RCC 7860 (cell line): ENCODE measurements around the gene TBX21.

Source experiments
- DNase-seq: peaks from one replicate; pipeline ENCODE4 v3.0.0-alpha.2; 2015; ENCODE audit warnings: low spot score
- FAIRE-seq: peaks from 2 replicates; lab custom pipeline; 2012; peaks lifted over from hg19 to GRCh38; lab: Jason Lieb, UNC

TBX21 gene

GRCh38 chr17:47712330-47713023 lies 20.6 kb upstream of the TBX21 start:
- FAIRE-seq (no peak), DNase-seq (no peak)

DNA sequence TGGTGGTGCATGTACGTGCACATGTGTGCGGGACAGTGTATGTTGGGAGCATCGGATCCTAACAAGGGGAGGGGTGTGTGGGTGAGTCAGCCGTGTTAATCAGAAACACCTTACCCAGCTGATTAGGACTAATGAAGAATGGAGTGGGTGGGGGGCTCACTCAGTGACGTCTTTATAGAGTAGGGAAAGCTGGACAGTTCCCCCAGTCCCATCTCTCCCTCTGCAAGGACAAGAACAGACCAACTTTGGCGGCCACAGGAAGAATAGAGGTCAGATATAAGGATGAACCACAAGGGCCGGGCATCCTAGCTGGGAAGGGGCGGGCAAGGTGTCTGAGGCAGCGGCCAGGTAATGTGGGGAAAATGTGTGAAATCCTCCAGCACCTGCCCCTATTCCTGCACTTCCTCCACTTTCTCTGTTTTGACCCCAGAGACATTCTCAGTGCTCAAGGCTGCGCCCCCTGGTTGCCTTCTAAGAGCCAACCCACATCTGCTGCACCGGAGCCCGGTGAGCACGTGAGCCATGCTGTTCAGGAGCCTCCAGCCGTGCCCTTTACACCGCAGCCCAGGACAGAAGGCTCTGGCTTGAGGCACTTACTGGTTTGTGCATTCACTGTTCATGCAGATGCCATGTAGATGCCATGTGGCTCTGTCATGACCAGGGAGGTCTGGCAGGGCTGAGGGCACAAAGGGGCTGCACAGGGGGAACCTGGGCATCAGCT lies 18.9 kb upstream of the TBX21 start:
- FAIRE-seq, result no peak
- DNase-seq, result no peak

DNA sequence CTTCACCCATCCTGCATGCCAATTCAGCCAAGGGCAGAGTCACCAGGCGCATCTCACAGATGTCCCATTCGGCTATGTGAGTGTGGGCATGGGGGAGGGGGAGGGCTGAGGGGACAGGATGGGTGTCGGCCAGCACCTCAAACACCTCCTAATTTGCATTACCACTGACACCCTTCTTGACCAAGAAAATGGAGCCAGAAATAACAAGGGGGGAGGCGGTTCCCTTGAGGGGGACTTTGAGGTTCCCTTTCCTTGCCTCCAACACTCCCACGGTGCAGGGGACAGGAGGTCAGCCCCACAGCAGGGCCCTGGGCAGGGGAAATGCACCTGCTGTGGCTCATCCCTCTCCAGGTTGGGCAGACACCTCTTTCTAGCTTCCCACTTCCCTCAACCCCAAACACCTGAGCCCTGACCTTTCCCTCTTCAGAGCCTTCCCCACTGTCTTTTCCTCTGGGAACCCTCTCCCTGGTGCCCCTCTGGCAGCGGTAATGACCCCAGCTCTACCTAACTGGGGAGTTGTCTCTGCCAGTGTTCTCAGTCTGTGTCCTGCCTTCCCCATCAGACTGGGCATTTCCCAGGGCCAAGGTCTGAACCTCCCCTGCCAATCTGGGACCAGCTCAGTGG lies 18.2 kb upstream of the TBX21 start:
- no peak for FAIRE-seq
- no peak for DNase-seq

GRCh38 chr17:47715669-47716325 lies 17.2 kb upstream of the TBX21 start:
- DNase-seq, result no peak
- no peak for FAIRE-seq

DNA sequence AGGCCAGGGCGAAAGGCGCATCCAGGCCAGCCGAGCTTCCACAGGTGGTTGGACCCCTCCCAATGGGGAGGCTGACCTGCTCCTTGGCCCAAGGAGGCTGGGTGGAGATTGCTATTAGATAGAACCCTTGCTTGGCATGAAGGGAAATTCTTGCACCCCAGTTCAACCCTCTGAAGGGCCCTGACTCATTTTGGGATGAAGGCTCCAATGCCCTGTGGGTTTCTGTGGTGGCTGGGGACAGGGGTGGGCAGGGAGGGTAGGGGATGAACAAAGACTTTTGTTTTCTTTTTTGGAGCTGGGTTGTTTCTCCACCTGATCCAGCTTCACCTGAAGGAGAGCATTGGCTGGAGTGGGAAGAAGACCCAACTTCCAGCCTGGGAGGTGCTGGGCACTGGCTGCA lies 16.7 kb upstream of the TBX21 start:
- DNase-seq (no peak), FAIRE-seq (no peak)

GRCh38 chr17:47717261-47717697 lies 15.8 kb upstream of the TBX21 start:
- DNase-seq (no peak), FAIRE-seq (no peak)

DNA sequence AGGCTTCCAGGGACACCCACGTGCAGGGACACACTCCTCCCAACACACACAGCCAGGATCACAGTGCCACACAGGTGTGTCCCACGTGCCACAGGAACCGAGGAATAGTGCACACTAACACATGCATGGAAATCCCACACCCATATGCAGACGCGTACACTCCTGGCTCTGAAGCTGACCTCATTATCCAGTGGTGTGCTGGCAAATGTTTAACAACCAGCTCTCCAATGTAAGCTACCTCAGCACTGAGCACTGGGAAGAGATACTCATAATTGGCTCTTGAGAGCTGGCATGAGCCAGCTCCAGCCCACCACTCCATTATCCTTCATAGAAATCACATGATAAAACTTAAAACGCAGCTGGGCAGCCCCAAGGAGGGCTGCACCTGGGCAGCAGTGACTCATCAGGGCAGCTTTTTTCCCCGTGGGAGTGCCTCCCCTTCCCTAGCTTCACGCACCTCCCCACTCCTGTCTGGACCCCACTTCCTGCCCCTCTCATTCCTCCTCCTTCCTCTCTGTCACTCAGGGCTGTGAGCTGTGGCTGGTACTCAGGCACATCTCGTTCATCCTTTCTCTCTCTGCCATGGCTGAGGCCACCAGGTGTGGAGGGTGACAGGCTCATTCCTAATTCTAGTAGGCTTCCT lies 14.9 kb upstream of the TBX21 start:
- FAIRE-seq (peak; percentile 79), DNase-seq (peak; percentile 61)

GRCh38 chr17:47718634-47719405 lies 14.2 kb upstream of the TBX21 start:
- no peak for FAIRE-seq
- no peak for DNase-seq

GRCh38 chr17:47719411-47720152 lies 13.5 kb upstream of the TBX21 start:
- peak; percentile 73 for FAIRE-seq
- peak; percentile 66 for DNase-seq

DNA sequence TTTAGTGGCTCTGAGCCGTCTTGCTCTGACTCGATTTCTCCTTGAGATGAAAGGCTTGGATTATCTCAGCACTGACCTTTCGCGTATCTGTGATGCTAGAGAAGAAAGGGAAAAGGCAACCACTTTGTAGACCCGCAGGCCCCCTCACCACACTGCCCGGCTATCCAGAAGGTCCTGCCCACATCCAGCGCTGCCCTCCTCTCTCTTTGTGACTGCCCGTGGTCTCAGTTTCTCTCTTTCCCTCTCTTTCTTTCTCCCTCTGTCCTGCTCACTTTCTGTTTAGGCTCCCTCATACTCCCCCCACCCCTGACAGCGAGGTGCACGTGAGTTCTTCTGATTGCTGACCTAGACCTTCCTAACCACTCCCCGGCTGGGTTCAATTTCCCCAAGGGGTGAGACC lies 12.8 kb upstream of the TBX21 start:
- DNase-seq (no peak), FAIRE-seq (no peak)

- DNase-seq, result peak; percentile 59
- peak; percentile 72 for FAIRE-seq
Observed at GRCh38 chr17:47720754-47721533, 12.1 kb upstream of the TBX21 start.

- DNase-seq (no peak), FAIRE-seq (no peak)
Observed at GRCh38 chr17:47721725-47722124, 11.3 kb upstream of the TBX21 start.

GRCh38 chr17:47724705-47725104 lies 8.3 kb upstream of the TBX21 start:
- FAIRE-seq (no peak), DNase-seq (no peak)

DNA sequence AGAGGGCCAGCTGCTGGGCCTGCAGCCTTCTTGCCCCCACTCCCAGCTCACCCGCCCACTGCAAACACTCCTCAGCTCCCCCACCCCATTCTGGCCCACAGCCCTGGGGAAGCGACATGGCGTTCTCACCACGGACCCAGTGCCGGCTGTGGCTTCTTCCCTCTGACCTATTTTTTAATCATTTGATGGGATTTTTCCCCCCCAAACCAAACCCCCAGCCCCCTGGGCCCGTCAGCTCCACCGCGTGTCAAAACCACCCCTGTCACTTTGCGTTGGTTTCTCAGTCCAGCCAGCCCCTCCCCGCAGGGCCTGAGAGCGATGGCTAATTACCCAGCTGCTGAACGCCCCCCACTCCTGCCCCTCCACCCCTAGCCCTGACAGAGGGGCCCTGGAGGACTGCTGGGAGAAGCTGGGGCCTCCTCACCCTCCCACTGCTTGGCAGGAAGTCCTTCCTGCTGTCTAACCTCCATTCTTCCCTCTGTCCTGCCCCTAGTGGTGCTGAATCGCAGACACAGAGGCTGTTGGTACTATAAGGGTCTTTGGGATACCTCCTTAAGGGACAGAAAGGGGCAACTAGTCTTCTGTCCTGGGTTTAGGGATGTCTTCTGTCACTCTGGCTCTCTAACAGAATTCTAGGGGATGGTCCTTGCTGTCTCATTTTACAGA lies 7.5 kb upstream of the TBX21 start:
- FAIRE-seq (no peak), DNase-seq (no peak)

DNA sequence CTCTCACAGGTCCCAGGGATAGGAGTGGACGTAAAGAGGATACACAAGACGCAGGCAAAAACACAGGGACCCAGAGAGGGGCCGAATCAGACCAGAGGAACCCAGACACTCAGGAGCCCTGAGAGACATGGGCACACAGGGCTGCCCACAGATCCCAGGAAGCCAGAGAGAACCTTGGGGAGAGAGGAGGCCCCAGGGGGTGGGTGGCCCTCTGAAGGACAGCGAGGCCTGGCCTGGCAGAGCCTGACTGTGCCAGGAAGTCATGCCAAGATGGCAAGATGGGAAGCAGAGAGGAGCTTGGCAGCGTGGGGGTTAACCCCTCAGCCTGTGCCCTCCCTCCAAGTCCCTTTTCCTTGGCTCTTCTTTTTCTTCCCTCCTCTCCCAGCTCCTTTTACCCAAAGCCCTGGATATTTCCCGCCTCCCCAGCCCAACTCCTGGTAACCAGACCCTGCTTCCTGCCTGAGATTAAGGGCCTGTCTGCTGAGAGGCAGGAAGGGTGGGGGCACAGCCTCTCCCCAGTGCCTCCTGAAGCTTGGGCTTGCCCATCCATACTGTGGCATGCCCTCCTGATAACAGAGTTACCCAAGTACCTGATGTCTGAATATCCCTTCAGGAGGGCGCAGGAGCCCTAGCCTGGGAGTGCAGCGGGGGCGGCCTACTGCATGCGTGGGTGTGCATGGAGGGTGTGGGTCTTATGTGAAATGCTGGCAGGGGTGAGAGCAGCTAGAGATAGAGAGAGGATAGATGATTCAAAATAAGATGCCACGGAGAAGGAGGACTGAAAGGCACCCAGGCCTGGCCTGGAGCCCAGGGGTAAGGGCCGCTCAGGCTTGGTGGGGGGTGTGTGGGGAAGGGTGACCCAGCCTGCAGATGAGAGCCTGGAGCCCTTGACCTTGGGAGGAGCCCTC lies 6.0 kb upstream of the TBX21 start:
- FAIRE-seq, result no peak
- DNase-seq, result no peak

DNA sequence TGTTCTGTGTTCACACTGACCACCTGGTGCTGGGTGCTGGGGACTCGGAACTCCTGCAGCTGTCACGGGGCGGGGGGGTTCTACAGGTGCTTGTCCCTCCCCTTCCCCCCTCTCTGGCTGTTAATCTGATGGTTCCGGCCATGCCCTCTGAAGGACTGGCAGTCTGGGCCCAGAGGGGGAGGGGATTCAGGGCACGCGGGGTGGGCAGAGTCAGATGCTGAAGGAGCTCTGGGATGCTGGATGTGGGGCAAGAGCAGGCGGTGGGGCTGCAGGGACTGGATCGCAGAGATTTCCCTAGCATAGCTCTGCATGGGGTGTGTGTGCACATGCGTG lies 5.4 kb upstream of the TBX21 start:
- FAIRE-seq (no peak), DNase-seq (no peak)

DNA sequence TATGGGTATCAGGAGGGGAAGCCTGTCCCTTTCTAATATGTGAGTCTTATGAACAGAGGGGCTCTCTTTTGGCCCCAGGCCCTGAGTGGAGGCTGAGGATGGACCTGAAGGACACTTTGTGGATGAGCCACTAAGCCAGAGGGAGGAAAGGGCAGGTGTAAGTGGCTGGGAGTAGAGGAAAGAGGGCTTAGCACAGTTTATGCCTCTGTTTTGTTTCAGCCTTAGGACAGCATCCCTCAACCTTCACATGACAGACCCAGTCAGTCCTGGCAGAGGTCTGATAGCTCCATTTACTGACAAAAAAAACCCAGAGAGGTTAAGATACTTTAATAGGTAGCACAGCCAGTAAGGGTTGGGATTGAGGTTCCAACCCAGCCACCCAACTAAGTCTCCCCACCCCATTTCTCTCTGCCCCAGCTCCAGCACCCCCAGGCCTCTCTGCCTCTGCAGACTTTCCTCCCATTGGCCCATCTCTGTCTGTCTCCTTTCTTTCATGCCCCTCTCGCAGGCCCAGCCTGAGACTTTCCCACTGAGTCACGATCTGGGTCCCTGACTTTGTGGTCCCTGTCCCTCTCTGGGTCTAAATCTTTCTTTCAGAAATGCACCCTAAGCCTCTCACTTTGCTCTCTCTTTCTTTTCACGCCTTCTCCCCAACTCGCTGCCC lies 4.7 kb upstream of the TBX21 start:
- DNase-seq (no peak), FAIRE-seq (no peak)
